Measurements from ENCODE around the gene PRKG1.

GRCh38 chr10:52029628-52030027, 955.3 kb downstream of the PRKG1 start:
- no peak for TF ChIP-seq CTCF (conservative IDR thresholded peaks at IDR 0.05 in 1 of 2, IDR thresholded peaks at IDR 0.05 in 1 of 2; ENCODE audit: extremely low read depth in 1 of 2, insufficient read depth in 1 of 2, low read depth in 1 of 2, low read length in 2 of 2)
- no peak for TF ChIP-seq EZH2 (IDR thresholded peaks at IDR 0.05; ENCODE audit: borderline replicate concordance, low read length)
